GM19452 (cell line): Measurements from ENCODE around the gene TENM3.
"Not testable (repeated sequence)": the region's sequence is repeated elsewhere in the genome, so short reads cannot be mapped to it uniquely, and the experiment has no call there.

Source experiments
- ATAC-seq: cut with Tn5 transposase; IDR thresholded peaks from one replicate; pipeline ENCODE4 v1.9.1; 2021; ENCODE audit not compliant: unreplicated experiment

Gene TENM3

DNA sequence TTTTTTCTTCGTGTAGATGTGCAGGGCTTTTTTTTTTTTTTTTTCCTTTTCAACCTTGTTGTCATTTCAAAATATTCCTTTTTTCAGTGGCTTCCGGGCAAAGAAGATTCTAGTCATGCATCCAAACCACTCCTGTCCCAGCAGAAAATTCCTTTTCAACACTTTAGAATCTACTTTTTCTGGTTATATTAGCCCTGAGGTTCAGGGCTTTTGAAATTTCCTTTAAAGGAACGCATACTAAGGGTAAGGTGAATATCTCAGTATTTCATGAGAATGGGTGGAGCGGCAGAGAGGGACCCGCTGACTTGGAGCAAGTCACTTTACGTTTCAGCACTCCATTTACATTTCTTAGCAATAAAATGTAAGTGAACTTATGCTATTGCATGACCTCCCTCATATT lies 15.6 kb upstream of the TENM3 start:
- ATAC-seq: no peak

DNA sequence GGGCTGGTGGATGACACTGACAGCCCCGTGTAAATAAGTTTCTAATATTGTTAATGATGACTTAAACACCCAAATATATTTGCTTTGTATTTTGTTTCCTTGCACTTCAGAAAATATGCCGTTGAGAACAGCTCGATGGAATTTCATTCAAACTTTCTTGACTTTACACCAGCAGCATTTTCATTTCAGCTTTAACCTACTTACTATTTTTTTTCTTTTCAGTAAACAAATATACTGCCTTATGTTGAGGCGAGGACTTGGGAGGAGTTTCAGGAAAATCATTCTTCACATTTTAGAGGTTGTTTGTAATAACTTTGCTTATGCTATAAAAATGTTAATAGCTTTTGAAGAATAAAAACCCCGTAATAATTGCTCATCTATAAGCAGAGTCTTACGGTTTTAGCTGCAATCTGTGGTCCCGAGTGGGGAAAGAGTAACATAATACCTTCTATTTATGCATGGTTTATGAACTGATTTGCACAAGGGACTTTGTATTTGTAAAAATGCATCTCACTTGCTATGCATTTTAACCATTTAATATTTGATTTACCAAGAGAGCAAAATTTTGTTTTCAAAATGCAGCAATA lies 14.1 kb upstream of the TENM3 start:
- ATAC-seq: no peak

DNA sequence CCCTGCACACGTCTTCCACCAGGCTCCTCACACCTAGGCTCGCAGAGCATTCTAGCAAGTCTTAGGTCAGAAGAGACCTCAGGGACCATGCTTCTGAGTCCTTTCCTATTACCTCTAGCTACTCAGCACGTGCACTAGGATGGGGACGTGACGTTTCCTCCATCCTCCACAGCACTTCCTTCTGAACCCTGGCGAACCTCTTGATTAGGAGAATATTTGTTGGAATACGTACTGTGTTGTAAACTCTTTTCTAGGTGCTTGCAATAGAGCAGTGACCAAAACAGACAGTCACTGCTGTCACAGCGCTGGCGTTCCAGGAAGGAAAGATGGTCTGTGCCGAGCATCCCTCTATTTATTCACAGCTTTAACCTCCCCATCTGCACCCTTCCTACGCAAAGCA lies 12.9 kb upstream of the TENM3 start:
- no peak for ATAC-seq

DNA sequence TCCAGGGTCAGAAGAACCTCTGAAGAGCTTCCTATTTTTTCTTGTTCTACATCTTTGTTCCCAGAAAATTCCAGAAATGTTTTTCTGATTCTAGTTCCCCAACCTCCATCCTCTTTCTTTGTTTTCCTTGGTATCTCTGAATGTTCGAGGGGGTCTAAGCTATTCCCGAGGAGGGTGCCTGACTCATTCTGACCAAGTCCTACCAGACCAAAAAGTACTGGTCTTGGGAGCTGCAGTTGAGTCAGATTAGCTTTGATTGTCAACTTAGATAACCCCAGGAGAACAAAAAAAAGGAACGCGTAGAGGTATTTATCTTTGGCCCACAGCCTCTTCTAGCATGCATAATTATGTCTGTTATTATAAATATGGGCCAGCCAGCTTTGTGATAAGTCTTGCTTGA lies 12.1 kb upstream of the TENM3 start:
- ATAC-seq: no peak

DNA sequence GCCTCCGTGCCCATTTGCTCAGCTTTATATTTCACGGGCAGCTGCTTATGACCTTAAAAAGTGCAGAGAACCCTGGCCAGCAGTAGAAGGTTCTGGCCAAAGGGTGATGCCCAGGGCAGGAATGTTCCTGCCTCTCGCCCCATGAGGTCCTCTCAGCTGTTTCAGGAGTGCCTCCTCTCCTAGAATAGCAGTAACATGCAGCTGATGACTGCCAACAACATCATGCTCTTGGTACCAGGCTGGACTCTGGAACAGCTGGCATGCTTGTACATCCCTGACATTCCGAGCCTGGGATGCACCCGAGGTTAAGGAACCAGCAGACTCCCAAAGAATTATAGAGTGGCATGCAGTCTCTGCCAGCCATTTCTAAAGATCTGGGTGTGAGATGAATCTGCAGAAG lies 11.7 kb upstream of the TENM3 start:
- no peak for ATAC-seq

DNA sequence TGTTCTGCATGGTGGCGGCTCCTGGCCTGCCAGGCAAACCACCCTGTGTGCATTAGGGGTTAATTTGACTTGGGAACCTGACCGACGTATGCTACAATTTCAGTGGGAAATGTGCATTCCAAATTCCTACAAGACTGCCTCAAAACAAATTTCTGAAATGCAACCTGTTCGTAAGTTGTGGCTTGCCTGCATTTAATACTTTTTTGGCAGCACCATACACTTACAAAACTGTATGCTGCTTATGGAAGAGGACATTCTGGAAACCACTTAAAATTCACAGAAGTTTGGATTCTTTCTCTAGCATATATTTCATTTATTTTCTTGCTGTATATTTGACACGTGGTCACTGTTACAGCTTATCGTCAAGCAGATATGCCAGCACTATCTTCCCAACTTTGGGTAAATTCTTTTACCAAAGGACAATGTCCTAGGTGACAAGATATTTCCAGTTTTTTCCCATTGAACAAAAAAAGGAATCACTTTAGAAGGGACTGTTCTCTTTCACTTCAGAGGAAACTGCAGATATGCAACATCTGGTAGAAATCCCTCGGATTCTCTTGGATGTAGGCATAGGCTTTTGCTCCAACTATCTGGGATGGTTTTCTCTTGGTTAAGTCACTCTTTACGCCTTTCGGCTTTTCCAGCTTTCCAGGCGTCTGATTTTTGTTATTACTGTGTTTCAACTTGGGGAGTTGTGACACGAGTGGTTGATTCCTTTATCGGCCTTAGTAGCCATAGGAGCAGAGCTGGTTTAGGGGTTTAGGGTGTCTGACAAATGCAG lies 9.7 kb upstream of the TENM3 start:
- ATAC-seq: no peak

DNA sequence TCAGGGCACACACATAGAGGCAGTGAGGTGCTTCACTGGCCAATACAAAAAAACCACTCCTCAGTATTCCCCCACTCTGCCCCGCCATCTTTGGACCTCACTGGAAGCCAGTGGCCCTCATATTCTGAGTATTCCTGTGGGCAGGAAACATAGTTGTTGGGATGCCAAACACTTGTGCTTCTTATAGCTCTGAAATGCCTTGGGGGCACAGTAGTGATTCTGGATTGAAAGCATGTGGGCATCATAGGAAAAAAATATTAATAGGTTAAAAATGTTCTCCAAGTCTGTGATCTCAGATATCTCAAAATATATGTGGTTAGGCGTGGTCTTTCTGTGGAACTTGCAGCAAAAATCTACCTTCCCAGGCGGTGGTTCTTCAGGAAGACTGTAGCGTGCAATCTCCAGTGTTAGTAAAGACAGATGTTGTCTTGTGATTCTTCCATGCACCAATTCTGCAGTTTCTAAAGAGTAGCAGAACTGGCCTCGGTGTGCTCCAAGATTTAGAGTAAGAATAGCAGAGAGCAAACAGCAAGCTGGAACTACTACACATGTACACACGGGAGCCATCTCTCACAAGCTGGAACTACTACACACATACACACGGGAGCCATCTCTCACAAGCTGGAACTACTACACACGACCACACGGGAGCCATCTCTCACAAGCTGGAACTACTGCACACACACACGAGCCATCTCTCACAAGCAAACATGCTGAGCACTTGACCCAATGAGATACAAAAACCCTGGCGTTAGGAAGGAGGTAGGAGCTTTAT lies 8.0 kb upstream of the TENM3 start:
- ATAC-seq: no peak

DNA sequence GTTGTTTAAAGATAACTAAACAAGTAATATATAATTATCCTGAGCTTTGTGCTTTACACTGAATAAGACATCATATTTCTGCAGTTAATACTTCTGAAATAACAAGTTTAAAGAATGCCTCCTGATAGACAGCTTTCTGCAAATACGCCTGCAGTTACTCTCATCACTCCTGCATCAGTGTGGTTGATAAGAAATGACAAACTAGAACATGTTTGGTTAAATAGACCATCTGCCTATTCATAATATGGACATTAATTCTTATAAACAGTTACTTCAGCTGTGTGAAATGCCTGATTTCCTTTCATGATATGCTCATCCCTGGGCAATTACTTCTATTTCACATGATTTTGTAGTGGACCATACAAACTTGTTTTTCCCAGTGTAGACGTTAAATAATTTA lies 7.0 kb upstream of the TENM3 start:
- ATAC-seq: no peak

DNA sequence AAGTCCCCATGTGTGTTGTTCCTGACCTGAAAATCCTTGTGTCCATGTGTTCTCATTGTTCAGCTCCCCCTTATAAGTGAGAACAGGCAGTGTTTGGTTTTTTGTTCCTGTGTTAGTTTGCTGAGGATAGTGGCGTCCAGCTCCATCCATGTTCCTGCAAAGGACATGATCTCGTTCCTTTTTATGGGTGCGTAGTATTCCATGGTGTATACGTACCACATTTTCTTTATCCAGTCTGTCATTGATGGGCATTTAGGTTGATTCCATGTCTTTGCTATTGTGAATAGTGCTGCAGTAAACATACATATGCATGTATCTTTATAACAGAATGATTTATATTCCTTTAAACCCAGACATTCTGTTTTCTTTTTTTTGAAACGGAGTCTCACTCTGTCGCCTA lies 6.2 kb upstream of the TENM3 start:
- not testable (repeated sequence) for ATAC-seq

DNA sequence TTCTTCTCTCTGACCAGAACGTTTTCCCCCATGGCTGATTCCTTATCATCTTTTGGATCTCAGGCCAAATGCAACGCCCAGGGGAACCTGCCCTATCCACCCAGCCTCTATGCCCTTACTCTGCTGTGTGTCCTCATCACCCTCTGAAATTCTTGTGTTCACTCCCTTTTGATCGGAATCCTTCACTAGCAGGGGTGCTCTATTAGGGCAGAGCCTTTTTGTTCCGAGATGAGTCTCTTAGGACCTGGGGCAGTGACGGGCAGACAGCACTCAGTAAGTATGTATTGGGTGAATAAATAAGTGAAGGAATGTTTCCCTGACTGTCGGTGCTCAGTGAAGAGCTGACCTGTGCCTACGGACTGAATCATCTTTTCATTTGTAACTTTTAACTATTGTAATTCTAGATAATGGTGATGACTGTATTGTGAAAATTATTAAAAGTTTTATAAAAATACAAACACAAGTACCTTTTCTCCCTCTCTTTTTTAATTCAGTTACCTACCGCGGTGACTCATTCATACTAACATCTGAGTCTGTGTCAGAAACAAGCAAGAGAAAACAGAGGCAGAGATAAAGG lies 4.8 kb upstream of the TENM3 start:
- no peak for ATAC-seq

DNA sequence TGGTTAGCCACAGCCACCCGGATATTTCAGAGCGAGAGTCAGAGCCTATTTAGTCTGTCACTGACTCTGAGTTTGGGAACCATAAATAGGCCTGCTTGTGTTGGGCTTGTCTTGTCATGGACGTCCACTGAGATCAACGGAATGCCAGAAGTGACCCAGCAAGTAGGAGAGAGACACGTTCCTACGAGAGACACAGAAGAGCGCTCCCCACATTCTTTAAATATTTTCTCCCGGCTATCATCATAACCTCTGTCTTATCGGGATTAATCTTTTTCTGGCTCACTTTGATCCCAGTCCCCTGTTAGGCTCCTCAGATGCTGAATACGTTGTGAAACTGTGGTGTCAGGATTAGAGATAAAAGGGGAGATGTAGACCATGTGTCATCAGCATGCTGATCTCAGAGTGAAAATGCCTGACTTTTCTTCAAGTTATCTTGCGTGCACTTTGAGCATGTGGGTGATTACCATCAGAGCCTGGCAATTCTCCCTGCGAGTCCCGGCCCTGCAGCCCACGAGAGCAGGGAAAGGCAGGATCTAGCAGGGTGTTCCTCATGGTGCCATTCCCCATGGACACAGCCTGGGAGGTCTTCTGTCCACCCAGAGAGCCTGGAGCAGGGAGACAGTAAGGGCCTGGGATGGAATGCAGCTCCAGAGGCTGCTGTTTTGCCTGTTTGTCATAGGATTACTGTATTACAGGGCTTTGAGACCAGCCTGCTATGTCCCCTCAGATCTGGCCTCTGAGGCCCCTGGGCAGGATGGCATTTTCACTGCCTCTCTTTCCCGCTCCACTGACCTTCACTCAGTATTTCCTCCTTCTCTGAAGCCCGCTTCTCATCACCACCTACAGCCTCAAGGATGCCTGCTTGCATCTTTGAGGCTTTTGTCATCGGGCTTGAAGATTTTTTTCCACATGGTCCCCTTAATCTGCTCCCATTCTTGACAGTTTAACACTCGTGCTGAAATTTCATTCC lies 2.8 kb upstream of the TENM3 start:
- no peak for ATAC-seq

DNA sequence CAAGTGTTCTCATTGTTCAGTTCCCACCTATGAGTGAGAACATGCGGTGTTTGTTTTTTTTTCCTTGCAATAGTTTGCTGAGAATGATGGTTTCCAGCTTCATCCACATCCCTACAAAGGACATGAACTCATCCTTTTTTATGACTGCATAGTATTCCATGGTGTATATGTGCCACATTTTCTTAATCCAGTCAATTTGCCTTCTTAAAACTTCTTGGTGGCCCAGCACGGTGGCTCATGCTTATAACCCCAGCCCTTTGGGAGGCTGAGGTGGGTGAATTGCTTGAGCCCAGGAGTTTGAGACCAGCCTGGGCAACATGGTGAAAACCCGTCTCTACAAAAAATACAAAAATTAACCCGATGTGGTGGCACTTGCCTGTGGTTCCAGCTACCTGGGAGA lies 942 bp upstream of the TENM3 start:
- not testable (repeated sequence) for ATAC-seq

DNA sequence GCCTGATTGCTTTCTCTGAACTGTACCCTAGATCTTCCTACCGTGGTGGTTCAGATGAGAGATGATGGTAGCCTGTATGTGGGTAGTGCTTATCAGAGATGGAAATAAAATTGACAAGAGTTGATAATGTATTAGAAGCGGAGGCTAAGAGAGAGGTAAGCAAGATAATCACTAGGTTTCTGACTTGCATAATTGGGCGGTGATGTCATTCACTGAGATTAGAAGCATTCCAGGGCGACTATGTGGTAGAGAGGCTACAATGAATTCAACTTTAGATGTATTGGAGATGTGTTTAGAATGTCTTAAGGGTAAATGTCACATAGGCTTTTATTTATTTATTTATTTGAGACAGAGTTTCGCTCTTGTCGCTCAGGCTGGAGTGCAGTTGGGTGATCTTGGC lies 415 bp upstream of the TENM3 start:
- ATAC-seq: no peak

DNA sequence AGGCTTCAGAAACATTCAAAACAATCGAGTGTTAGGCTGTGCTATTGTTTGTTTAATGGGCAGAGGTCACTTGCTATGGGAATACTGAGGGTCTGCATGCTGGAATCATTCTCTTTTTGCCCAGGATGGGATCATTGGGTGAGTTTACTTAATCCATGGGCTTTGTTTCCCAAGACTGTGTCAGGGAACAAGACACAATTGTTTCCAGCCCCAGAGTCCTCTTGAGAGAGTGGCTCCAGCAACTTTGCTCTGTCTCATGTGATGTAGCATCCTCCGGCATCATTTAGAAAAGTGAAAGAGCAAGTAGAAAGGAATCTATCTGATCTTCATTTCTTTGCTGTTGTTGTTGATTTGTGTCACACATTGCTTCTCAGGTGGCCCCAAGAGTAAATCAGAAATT lies 1.8 kb downstream of the TENM3 start:
- ATAC-seq: no peak

DNA sequence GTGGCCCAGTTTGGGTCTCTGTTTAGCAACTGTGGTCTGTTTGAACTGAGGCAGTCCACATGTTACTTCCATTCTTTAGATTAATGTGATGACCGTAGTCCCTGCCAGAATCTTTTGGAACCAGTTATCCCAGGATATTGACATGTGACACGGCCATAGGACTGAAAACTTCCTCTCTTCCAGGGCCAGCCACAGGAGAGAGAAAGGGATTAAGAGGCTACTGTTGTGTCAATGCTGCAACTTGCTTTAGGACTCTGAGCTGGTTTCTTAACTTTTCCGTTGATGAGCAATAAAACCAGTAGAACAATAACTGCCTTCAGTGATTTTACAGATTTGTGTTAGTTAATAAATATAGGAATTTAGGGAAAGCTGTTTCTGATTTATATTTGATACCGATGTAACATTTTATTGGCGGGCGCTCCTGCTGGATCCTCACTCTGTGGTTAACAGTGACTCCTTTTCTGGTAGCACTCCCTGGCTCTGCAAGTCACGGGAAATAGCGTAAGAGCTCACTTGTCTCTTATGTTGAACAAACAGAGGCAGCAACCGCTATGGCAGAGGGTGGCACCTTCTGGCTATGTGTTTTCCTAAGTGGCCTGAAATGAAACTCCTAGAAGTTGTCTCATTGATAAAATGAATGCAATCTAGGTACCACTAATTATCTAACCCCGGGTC lies 2.5 kb downstream of the TENM3 start:
- ATAC-seq: no peak

DNA sequence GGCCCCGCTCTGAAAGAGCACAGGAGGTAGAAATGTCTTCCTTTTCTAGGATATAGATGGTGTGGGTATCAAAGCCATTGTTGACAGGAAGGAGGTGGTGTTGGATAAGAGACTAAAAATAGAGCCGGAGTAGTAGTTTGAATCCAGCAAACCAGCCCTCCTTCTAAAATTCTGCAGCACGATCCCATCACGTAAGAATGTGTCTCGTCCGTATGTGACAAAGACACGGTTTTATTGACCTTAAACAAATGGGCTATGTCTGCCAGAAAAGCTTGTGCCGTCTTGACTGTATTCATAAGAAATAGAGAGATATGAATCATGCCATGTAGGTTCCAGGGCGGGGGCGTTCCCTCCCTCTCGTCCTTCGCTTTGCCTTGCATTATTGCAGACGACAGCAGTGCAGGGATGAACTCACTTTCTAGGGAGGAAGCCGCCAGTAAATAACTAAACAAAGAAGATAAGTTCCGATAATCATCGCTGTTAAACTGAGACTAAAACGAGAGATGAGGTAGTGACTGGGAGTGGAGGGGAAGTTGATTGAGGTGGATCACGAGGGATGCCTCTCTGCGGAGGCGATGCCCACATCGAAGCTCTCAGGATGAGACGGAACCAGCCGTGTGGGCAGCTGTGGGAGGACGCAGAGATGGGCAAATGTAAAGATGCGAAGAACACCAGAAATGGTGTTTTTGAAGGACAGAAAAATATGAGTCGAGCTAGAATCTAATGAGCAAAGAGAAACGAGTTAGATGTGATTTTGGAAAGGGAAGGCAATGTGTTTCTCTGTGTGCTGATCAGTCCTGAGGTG lies 3.4 kb downstream of the TENM3 start:
- no peak for ATAC-seq

DNA sequence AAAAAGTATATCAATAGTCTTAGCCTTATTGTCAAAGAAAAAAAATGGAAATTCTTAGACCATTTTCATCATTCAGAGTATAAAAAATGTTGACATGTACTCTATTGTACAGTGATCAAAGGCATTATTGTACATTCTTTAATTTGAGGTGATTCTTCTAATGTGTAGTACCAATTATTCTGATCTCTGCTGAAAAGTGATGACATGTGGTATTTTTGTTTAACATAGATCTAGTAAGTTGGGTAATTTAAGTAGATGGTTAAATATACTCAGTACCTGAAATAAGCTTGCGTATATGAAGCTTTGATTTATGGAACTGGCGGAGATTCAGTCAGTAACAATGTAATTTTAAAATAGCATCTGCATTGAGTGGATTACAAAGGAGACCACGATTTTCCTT lies 5.1 kb downstream of the TENM3 start:
- no peak for ATAC-seq

DNA sequence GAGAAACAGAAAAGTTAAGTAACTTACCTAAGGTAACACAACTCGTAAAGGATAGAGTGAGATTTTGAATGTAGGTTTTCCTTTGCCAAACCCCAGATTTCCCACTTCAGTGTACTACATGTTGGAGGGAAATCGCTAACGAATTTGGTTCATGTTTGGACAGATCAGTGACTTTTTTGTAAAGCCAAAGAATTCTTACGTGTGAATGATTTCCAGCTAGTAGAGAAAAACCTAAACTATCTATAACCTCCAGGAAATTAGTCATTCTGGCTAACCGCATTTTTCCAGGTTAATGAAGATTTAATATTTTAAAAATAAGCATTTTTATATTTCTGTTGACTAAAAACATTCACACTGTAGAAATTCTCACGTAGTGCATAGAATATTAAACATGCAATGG lies 7.2 kb downstream of the TENM3 start:
- no peak for ATAC-seq

DNA sequence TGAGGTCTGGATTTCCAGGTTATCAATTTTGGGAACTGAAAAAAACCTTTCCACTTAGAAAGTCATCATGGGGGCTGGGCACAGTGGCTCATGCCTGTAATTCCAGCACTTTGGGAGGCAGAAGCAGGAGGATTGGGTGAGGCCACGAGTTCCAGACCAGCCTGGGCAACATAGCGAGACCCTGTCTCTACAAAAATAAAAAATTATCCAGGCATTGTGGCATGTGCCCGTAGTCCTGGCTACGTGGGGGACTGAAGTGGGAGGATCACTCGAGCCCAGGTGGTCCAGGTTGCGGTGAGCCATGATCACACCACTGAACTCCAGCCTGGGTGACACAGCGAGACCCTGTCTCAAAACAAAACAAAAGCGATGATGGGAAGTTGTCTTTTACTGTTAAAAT lies 7.9 kb downstream of the TENM3 start:
- ATAC-seq: no peak
